ENCODE results near the gene LRBA.

- TF ChIP-seq CTCF (IDR thresholded peaks at IDR 0.05; ENCODE audit: low read depth, low read length, poor library complexity, severe bottlenecking): no peak
- TF ChIP-seq EZH2phosphoT487 (IDR thresholded peaks at IDR 0.05; ENCODE audit: borderline replicate concordance, low read length): no peak
These were observed 780.8 kb downstream of the LRBA start for GRCh38 chr4:150234246-150234645.
